ENCODE results near the gene ITCH. TPM values are rescaled to one million over a fixed set of nuclear protein-coding genes. Genes with fewer than 3 reads are reported as not detected.

The ITCH gene
- polyA plus RNA-seq, 1 donor from 2014 or later: 39.5 TPM

Small RNA genes within 50 kb of the gene (small RNA-seq; reads per million reads assigned to genes)
- 0 reads per million in 3 experiments for gene AL356299.1
- gene MIR644A: 0 reads per million in 3 experiments
- gene RF00019: 0 to 1.2 (median 0) reads per million in 3 experiments

Other genes starting within 250 kb of the ITCH start
- not detected in 2 replicates for gene ASIP, start 121.8 kb upstream of the ITCH start, polyA plus RNA-seq
- gene AHCY, start 59.9 kb upstream of the ITCH start, polyA plus RNA-seq: 37.1 and 47.8 TPM in 2 replicates
- 103 and 106 TPM in 2 replicates for gene DYNLRB1, start 153.1 kb downstream of the ITCH start, polyA plus RNA-seq
- gene MAP1LC3A, start 195.4 kb downstream of the ITCH start, polyA plus RNA-seq: 56.2 and 58.3 TPM in 2 replicates

Measured in neural cell (in vitro differentiated cells).